COR-L47 (cell line): ENCODE measurements around the gene ALDH3A1.
"Not testable (repeated sequence)": the region's sequence is repeated elsewhere in the genome, so short reads cannot be mapped to it uniquely, and the experiment has no call there.

ENCODE experiments used
- DNase-seq: peaks from one replicate; lab custom pipeline; 2025; lab: John Stamatoyannopoulos, UW

Gene ALDH3A1

DNA sequence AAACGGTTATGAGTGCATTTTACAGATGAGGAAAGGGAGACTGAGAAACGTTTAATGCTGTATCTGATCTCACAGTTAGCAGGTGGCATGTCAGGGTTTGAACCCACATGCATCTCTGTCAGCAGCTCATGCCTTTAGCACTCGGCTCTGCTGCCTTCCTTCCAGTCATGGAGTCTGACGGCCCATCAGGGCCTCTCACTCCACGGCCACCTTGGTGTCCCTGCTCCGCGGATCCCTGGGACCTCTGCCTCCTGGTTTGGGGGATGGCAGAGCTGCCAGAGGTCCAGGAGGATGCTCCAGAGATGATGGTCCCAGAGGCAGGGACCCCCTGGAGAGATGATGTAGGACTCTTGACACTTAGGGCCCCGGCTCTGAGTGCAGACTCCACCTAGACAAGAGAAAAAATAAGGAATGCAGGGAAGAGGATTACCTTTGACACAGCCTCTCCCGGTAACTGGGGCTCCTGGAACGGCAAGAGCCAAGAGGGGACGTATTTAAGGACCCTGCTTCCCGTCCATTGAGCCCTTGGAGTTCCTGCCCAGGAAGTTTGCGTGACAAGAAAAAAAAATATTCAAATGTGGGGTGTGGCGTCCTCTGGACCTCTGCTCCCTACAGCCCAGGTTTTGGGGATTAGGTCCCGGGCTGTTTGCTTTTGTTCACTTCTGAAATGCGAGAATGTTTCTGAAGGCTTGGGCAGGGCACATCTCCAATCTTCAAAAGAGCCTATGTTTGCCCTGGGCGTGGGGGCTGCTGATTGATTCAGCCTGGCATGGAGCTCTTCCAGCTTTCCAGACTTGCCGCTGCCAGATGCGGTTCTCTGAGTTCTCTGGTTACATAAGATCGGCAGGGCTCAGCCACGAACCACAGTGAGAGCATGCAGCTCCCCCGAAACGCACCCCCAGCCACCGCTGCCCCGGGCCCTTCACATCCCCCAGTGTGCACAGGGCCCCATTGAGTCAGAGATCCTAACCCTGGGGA lies at the start of gene ALDH3A1:
Gene ALDH3A1 (minus strand): TSS at position 470 of the 978 bp plus-strand sequence. CDS start 3,169 bp downstream, outside the sequence.
- no peak for DNase-seq

DNA sequence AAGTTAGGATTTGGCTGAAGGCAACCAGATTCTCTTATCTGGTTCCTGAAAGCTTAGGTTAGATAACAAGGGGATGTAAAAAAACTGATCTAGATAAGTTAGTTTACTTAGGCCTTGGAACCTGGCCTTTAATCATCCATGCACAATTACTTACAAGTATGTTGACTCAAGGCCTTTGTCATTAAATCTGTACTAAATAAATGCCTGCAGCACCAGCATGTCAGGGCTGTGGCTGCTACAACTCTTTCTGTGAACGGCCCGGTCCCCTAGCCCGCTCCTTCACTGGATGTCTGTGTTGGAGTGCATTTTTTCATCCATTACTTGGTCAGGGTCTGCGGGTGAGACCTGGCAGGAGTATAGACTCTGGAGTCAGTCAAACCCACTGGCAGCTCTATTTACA lies 48.4 kb upstream of the ALDH3A1 start:
- DNase-seq, result no peak

DNA sequence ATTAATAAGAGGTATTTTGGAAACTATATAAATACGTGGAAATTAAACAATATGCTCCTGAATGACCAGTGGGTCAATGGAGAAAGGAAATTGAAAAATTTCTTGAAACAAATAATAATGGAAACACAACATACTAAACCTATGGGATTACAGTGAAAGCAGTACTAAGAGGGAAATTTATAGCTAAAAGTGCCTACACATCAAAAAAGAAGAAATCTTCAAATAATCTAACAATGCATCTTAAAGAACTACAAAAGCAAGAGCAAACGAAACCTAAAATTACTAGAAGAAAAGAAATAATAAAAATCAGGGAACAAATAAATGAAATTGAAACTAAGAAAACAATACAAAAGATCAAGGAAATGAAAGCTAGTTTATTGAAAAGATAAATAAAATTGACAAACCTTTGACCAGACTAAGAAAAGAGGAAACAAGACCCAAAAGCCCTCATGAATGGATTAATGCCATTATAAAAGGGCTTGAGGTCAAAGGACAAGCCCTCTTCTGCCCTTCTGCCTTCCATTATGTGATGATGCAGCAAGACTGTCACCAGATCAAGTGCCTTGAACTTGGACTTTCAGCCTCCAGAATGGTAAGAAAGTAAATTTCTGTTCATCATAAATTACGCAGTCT lies 43.9 kb upstream of the ALDH3A1 start:
- no peak for DNase-seq

DNA sequence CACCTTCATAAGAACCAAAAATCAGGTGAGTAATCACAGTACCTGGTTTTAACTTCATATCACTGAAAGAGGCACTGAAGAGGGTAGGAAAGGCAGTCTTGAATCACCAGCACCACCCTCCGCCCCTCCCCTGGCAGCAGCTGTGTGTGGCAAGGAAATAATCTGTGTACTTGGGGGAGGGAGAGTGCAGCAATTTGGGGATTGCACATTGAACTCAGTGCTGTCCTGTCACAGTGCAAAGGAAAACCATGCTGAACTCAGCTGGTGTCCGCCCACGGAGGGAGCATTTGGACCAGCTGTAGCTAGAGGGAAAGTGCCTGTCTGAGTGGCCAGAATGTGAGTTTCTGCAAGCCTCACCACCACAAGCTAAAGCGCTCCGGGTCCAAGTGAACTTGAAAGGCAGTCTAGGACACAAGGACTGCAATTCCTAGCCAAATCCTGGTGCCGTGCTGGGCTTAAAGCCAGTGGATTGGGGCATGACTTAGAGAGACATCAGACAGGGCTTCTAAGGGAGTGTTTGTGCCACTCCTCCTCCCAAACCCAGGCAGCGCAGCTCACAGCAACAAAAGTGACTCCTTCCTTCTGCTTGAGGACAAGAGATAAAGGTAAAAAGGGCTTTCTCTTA lies 39.7 kb upstream of the ALDH3A1 start:
- no peak for DNase-seq

DNA sequence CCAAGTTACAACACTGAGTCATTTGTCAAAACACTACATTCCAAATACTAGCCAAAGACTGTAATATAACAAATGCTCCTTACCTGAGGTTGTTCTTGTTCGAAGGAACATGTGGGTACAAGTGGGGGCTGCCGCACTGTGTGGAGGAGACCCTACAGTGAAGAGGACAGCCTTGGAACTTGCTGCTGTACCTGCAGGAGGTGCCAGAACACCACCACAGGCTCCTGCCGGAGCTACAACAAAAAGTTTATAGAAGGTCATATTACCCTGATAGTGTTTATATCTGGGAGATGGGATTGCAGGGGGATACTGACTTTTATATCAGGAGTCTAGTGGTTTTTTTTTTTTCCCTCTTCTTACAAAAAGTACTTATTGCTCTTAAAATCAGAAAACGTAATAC lies 37.8 kb upstream of the ALDH3A1 start:
- no peak for DNase-seq

DNA sequence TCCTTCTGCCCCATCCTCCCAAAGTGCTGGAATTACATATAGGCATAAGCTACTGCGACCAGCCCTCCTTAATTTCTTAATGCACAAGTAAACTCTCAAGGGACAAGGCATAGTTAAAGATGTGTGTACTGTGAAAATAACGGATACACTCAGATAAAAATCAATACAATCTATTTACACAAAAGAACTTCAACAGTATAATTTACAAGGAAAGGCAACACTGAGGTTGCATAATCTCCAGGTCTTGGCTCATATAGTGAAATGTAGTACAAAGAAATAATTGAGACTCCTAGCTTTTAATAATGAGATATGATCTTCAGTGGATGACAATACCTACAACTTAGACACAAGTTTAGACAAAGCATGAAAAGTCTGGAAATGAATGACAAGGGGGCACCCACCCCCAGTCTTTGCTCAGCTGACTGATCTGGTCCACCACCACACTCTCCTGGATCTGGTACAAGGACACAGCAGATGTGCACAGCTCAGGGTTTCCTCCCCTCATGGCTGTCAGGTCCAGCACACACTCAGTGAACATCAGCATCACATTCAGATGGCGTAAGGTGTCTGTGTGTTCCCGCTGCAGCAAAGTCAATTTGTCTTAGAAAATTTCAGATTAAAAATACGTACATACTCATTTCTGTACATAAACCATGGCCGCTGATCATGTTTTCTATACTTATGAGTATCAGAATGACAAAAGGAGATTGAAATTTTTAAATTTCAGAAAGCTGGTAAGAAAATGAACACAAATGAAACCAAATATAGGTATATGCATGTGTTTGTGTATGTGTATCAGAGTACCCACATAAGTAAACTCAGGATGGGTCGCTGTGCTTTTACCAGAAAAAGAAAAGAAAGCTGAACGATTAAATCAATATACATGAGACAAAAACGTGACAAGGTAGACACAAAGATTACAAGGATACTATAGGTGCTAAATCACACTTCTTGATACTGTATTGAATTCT lies 33.7 kb upstream of the ALDH3A1 start:
- no peak for DNase-seq

DNA sequence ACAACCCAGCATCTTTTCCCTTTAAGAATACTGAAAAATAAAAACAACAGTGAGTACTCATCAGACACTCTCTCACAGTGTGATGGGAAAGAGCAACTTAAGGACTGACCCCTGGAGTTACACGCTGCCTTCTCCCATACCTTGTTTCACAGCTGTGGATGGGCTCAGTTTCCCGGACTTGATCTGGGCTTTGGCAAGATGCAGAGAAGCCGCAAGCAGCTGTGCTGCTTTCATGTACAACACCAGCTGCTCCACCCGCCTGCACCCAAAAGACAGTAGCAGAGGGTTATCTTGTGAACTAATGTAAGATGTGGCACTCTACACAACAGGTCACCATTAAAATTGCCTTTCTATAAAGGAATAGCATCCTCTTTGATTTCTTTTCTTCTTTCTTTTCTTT lies 32.7 kb upstream of the ALDH3A1 start:
- DNase-seq, result no peak

DNA sequence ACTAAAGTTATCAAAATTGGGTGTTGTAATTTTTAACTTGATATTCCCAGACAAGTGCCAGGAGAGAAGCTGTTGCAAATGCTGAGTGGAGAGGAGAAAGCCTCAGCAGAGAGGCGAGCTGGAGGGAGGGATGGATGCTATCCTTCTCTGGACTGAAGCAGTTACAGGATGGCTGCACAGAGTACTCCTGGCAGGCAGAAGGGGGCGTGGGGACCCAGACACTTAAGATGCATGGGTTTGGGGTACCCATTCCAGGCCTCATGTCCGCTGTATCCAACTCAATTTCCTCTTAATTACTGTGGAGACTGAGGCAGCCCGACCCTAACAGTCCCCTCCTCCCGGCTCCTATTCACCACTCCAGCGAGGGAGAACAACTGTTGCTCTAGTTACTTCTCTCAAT lies 25.4 kb upstream of the ALDH3A1 start:
- DNase-seq, result no peak

DNA sequence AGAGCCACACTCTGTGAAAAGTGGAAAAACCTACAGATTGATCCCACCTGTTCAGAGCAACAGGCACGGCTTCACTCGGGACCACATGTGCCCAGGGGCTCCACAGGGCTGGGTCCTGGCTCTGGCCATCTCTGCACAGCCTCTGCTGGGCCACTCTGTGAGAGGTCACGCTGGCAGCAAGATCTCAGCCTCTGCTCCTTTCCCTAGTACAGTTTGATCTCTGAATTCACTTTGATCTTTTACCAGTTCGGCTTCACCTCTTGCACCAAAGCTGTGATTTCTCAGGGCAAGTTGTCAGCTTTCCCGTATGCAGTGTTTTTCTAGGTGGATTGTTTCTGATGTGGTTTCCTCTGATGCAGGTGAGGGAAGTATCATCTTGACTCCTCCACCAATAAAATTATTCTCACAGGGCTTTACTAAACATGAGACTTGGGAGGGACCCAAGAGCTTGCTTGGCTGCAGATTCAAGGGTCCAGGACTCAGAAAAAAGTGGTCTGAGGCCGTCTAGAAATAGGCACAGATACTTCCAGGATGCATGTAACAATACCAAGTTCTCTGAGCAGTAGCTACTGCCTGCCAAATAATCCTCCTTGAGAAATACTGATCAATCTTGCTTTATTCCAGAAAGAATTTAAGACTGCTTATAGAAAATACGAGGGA lies 24.0 kb upstream of the ALDH3A1 start:
- no peak for DNase-seq

DNA sequence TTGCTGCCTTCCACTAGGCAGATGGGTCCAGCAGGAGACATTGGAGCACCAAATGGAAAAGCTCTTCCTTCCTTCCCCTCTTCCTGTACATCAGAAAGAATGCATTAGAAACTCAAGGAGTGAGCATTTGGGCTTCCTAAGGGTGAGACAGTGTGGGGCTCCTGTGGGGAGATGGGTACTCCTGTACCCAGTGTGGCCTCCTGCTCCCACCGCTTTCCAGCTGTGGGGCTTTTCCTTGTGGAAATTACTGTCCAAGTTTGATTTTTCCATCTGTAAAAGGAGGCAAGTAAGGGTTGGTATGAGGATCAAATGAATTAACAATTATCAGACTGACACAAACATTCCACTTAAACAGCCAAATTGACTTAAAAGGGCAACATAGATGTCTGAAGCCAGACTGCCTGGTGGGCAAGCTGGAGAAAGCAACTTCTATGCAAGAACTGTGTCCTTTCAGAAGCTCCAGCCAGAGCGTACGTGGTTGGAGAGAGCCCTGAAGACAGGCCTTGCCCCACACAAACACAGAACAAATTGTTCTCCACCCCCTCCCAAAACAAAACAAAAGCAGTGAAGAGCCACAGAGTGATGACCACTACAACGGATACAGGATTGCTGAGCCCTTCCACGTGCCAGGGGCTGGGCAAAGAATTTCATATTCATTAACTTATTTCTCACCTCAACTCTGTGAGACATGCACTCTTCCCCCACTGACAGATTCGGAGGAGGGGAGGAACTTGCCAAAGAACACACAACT lies 23.1 kb upstream of the ALDH3A1 start:
- no peak for DNase-seq

DNA sequence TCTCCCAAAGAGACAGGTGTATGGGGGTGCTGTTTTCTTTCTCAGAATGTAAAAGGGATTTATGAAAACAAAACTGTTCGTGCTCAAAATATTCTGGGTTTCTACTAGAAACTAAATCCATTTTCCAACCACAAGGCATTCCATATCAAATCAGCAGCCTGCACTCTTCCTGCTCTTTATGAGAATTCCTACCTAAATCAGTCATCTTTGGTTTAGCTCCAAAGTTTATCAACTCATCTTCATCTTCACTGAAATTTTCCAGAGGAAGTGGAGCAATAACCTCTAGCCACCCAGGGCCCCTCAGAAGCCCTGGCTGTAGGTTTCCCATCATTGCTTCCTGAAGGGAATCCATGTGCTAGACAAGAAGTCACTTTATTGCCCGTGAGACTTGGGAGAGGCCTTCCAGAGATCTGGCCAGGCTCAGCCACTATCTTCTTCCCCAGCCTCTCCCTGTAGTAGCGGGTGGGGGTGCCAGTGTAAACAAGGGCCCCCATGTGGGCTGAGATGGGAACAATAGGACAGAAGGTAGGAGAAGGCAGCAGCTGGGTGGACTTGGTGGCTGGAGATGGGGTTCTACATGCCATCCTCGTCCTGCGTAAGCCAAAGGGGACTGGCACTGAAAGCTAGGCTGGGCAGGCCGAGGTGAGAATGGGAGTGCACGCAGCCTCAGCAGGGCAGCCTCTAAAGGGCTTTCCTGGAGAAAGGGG lies 22.0 kb upstream of the ALDH3A1 start:
- no peak for DNase-seq

DNA sequence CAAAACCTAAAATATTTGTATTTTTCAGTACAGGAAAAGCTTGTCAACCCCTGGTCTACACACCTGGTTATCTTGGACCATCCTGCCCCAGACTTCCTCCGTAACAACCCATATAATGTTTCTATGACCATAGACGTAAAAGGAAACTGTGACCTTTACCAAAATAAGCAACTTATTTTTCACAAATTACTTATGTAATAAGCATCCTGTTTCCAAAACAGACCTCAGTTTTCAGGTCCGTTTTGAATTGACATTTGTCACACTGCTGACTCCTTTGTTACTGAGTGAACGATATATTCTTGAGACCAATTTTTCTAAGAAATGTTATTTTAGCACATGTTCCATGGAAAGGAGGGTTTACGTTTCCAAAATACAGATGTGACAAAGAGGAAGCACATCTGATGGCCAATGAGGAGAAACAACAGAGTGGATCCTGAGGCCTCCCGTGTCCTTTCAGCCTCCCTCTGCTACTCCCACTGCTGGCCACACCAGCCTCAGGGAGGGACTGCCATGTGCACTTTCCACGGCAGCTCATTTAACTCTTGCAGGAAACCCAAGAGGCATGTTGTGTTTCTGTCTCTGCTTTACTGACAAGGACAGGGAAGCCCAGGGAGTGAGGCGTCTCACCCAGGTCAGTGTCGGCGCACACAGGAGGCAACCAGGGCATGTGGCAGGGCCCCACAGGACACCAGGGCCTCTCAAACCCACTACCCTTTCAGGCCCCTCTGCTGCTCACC lies 20.1 kb upstream of the ALDH3A1 start:
- DNase-seq, result no peak

DNA sequence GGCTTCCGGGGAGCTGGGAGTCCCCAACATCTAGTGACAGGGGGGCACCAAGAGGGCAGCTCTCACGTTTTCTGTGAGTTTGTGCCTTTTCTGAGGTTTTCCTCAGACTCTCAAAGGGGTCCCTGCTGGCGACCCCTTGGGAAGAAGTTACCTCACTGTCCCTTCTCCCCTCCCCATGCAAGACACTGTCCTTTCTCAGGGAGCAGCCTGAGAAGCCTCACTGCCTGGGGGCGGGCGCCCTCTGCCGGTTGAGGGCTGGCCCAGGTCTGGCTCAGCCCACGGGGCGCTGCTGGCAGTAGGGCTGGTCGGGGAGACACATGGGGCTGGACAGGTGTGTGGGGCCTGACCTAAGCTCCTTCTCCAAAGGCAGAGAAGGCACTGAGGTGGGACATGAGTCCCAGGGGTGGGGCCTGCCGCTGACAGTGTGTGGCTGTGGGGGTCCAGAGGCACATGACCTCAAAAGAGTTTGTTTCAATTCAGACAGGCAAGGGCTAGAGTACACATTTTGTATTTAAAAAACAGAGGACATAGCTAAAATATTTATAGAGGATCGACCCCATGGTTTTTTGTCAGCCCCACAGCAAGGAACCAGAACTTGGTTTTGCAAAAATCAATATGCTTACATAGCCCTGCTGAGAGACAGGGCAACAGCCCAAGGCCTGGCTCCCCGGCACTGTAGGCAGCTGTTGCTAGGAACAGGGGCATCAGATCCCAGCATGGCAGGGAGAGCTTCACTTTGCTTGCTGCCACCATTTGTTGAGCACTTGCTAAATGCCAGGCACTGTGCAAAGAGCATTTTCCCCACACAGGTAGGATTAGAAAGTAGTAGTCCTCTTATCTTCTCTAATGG lies 18.5 kb upstream of the ALDH3A1 start:
- peak; percentile 17 for DNase-seq

DNA sequence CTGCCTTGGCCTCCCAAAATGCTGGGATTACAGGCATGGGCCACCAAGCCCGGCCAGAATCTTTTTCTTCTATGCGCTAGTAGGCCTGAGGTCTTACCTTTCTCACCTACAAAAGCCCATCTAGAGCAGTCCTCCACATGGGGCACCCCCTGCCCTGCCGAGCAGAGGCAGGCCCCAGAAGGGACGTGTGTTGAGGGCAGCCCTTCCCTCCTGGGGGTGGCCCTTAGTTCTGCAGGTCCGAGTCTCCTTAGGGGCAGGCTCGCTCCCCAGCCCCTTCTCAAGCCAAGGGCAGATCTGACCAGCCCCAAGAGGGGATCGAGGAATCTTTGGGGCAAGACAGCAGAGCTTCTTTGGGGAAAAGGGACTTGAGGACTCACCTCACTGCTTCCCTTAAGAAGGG lies 17.9 kb upstream of the ALDH3A1 start:
- DNase-seq, result no peak

DNA sequence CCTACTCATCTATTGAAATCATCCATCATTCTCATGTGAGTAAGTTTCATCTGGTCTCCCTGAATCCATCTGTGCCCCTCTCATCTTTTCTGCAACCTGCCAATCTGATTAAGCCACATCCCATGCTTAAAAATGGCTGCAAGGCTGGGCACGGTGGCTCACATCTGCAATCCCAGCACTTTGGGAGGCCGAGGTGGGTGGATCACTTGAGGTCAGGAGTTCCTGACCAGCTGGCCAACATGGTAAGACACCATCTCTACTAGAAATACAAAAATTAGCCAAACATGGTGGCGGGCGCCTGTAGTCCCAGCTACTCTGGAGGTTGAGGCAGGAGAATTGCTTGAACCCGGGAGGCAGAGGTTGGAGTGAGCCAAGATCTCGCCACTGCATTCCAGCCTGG lies 15.9 kb upstream of the ALDH3A1 start:
- DNase-seq, result not testable (repeated sequence)

DNA sequence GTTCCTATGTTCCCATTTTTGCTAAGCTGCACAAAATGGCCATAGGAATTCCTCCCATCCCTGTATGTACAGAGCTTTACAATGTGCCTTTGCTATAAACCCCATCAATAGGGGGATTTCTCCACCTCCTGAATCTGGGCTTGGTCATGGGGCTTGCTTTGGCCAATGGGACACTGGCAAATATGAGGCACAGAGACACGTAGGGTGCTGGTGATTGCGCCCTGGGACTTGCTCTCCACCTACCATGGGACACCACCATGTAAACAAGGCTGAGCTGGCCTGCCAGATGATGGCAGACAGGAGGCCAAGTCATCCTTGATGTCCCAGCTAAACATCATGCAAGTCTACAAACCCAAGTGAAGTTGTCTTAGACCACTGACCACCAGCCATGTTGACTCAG lies 15.3 kb upstream of the ALDH3A1 start:
- DNase-seq, result no peak

DNA sequence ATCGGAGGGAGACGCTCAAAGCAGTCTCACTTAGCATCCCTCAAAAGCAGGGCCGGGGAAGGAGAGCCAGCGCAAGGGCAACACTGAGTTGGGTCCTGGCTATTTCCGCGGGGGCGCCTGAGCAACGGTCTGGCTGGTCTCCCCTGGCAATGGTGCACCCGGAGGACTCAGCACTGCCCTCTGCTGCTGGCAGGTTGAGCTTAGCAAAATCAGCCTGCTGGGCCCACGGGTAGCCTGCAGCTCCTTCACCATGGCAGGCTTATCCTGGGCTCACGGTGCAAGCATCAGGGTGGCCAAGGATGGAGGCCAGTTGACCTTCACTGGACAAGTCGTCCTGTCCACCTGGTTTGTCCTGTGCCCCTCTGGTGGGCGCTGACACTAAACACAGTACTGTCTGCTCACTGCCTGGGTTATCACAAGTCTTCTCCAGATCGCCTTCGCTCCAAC lies 14.4 kb upstream of the ALDH3A1 start:
- no peak for DNase-seq

DNA sequence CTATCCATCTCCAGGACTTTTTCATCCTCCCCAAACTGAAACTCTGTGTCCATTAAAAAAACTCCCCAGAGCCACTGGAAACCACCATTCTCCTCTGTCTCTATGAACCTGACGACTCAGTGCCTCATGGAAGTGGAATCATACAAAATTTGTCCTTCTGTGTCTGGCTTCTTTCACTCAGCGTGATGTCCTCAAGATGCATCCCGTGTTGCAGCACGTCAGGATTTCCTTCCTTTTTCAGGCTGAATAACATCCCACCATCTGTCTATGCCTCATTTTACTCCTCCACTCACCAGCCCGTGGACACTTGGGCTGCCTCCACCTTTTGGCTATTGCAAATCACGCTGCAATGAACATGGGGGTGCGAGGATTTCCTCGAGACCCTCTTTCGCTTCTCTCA lies 12.6 kb upstream of the ALDH3A1 start:
- DNase-seq, result no peak
